SK-N-SH treated with all-trans-retinoic acid at 6 μM for 48 hours (cell line): Measurements from ENCODE around the gene ARF5.

Experiments used
- ARNTL ChIP-seq: fragments of 450-650 bp; formaldehyde crosslinking; IDR thresholded peaks from 2 replicates; pipeline ENCODE4 v1.5.0; 2020; ENCODE audit warnings: low read depth, mild to moderate bottlenecking, moderate library complexity, borderline replicate concordance
- CSDC2 ChIP-seq: fragments of 250-450 bp; sonication (Bioruptor Pico); IDR thresholded peaks from 2 replicates; pipeline ENCODE4 v1.5.0; 2020; ENCODE audit warnings: mild to moderate bottlenecking, moderate library complexity
- ESRRG ChIP-seq: fragments of 250-450 bp; sonication (Bioruptor Pico); IDR thresholded peaks from 2 replicates; pipeline ENCODE4 v1.6.1; 2021; ENCODE audit warnings: mild to moderate bottlenecking
- ISL1 ChIP-seq: fragments of 250-450 bp; sonication (Bioruptor Pico); IDR thresholded peaks from 2 replicates; pipeline ENCODE4 v2.1.2; 2022; ENCODE audit warnings: mild to moderate bottlenecking, moderate library complexity
- OSR1 ChIP-seq: fragments of 250-450 bp; sonication (Bioruptor Pico); IDR thresholded peaks from 2 replicates; pipeline ENCODE4 v1.8.0; 2022; ENCODE audit warnings: moderate library complexity, mild to moderate bottlenecking, inconsistent platforms
- RARB ChIP-seq: fragments of 250-450 bp; sonication (Bioruptor Pico); IDR thresholded peaks from 2 replicates; pipeline ENCODE4 v1.8.0; 2021; ENCODE audit warnings: mild to moderate bottlenecking, moderate library complexity
- TCF4 ChIP-seq: fragments of 250-450 bp; sonication (Bioruptor Pico); IDR thresholded peaks from 2 replicates; pipeline ENCODE4 v1.8.0; 2021; ENCODE audit warnings: mild to moderate bottlenecking, moderate library complexity, borderline replicate concordance
- ZFP3 ChIP-seq: fragments of 250-450 bp; sonication (Bioruptor Pico); IDR thresholded peaks from 2 replicates; pipeline ENCODE4 v1.5.0; 2020; ENCODE audit warnings: mild to moderate bottlenecking, moderate library complexity
- ZFP30 ChIP-seq: fragments of 450-650 bp; formaldehyde crosslinking; IDR thresholded peaks from 2 replicates; pipeline ENCODE4 v1.5.0; 2022; ENCODE audit warnings: mild to moderate bottlenecking, moderate library complexity
- ZNF8 ChIP-seq: fragments of 450-650 bp; formaldehyde crosslinking; IDR thresholded peaks from 2 replicates; pipeline ENCODE4 v1.5.0; 2020; ENCODE audit warnings: mild to moderate bottlenecking, moderate library complexity
- TF ChIP-seq, protein P1 (sequence below): fragments of 250-450 bp; sonication (Bioruptor Pico); IDR thresholded peaks from 2 replicates; pipeline ENCODE4 v1.8.0; 2020; ENCODE audit warnings: mild to moderate bottlenecking, moderate library complexity, borderline replicate concordance
- TF ChIP-seq, protein P2 (sequence below): fragments of 250-450 bp; sonication (Bioruptor Pico); IDR thresholded peaks from 2 replicates; pipeline ENCODE4 v1.5.1; 2020; ENCODE audit warnings: low read depth, mild to moderate bottlenecking, moderate library complexity
- TF ChIP-seq, protein P3 (sequence below): fragments of 250-450 bp; sonication (Bioruptor Pico); IDR thresholded peaks from 2 replicates; pipeline ENCODE4 v1.5.0; 2020; ENCODE audit warnings: mild to moderate bottlenecking, moderate library complexity

DNA sequence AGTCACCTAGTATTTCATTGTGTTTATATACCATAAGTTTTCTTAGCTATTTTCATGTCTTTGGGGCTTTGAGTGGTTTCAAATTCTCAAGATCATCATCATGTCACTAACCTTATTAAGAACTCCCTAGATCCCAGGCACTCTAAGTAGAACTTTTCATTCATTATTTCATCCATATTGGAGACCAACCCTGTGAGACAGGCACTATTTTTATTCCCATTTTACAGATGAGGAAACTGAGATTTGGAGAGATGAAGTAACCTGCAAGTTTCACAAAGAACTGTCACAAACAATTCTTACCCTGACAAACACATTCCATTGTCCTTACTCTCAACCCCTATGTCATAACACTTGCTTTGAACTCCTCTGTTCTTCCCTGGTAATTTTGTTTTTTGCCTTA lies 50.0 kb downstream of the ARF5 start:
- TF ChIP-seq, protein P1, sequence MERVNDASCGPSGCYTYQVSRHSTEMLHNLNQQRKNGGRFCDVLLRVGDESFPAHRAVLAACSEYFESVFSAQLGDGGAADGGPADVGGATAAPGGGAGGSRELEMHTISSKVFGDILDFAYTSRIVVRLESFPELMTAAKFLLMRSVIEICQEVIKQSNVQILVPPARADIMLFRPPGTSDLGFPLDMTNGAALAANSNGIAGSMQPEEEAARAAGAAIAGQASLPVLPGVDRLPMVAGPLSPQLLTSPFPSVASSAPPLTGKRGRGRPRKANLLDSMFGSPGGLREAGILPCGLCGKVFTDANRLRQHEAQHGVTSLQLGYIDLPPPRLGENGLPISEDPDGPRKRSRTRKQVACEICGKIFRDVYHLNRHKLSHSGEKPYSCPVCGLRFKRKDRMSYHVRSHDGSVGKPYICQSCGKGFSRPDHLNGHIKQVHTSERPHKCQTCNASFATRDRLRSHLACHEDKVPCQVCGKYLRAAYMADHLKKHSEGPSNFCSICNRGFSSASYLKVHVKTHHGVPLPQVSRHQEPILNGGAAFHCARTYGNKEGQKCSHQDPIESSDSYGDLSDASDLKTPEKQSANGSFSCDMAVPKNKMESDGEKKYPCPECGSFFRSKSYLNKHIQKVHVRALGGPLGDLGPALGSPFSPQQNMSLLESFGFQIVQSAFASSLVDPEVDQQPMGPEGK = no peak
- TF ChIP-seq ISL1 (no peak), ZFP30 (CRISPR knock-in tag) (no peak), OSR1 (CRISPR knock-in tag) (no peak), TCF4 (no peak), CSDC2 (CRISPR knock-in tag) (no peak), ESRRG (CRISPR knock-in tag) (no peak), ZNF8 (CRISPR knock-in tag) (no peak), ZFP3 (no peak), RARB (CRISPR knock-in tag) (no peak), ARNTL (CRISPR knock-in tag) (no peak)
- TF ChIP-seq, protein P2, sequence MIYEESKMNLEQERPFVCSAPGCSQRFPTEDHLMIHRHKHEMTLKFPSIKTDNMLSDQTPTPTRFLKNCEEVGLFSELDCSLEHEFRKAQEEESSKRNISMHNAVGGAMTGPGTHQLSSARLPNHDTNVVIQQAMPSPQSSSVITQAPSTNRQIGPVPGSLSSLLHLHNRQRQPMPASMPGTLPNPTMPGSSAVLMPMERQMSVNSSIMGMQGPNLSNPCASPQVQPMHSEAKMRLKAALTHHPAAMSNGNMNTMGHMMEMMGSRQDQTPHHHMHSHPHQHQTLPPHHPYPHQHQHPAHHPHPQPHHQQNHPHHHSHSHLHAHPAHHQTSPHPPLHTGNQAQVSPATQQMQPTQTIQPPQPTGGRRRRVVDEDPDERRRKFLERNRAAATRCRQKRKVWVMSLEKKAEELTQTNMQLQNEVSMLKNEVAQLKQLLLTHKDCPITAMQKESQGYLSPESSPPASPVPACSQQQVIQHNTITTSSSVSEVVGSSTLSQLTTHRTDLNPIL (CRISPR knock-in tag) = no peak
- TF ChIP-seq, protein P3, sequence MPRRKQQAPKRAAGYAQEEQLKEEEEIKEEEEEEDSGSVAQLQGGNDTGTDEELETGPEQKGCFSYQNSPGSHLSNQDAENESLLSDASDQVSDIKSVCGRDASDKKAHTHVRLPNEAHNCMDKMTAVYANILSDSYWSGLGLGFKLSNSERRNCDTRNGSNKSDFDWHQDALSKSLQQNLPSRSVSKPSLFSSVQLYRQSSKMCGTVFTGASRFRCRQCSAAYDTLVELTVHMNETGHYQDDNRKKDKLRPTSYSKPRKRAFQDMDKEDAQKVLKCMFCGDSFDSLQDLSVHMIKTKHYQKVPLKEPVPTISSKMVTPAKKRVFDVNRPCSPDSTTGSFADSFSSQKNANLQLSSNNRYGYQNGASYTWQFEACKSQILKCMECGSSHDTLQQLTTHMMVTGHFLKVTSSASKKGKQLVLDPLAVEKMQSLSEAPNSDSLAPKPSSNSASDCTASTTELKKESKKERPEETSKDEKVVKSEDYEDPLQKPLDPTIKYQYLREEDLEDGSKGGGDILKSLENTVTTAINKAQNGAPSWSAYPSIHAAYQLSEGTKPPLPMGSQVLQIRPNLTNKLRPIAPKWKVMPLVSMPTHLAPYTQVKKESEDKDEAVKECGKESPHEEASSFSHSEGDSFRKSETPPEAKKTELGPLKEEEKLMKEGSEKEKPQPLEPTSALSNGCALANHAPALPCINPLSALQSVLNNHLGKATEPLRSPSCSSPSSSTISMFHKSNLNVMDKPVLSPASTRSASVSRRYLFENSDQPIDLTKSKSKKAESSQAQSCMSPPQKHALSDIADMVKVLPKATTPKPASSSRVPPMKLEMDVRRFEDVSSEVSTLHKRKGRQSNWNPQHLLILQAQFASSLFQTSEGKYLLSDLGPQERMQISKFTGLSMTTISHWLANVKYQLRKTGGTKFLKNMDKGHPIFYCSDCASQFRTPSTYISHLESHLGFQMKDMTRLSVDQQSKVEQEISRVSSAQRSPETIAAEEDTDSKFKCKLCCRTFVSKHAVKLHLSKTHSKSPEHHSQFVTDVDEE (CRISPR knock-in tag) = no peak
